Duodenal mucosa (tissue), 2 donors: ENCODE measurements around the gene PARM1.

ENCODE experiments used
- H3K27ac ChIP-seq: one replicate; pipeline ENCODE4 v1.7.0; 2013; ENCODE audit warnings: low read depth, low read length
- H3K27me3 ChIP-seq, 2 donors: one replicate each; pipeline ENCODE4 v1.7.0; 2013; ENCODE audit warnings: low read length in 2 of 2, control low read depth in 1 of 2; ENCODE audit not compliant: insufficient read depth in 2 of 2, control insufficient read depth in 1 of 2
- H3K36me3 ChIP-seq, 2 donors: one replicate each; pipeline ENCODE4 v1.7.0; 2013; ENCODE audit warnings: low read length in 2 of 2, control low read depth in 1 of 2; ENCODE audit not compliant: insufficient read depth in 2 of 2, control insufficient read depth in 1 of 2
- H3K4me1 ChIP-seq, 2 donors: one replicate each; pipeline ENCODE4 v1.7.0; 2013; ENCODE audit warnings: low read length in 2 of 2, control low read depth in 1 of 2; ENCODE audit not compliant: insufficient read depth in 2 of 2, control insufficient read depth in 1 of 2
- H3K4me3 ChIP-seq, 2 donors: one replicate each; pipeline ENCODE4 v1.7.0; 2013; ENCODE audit warnings: low read length in 2 of 2, low read depth in 1 of 2
- H3K9ac ChIP-seq, 2 donors: one replicate each; pipeline ENCODE4 v1.7.0; 2013; ENCODE audit warnings: low read length in 2 of 2, low read depth in 1 of 2
- H3K9me3 ChIP-seq, 2 donors: one replicate each; pipeline ENCODE4 v1.7.0; 2013; ENCODE audit warnings: low read length in 2 of 2, control low read depth in 1 of 2; ENCODE audit not compliant: control insufficient read depth in 1 of 2

The PARM1 gene

DNA sequence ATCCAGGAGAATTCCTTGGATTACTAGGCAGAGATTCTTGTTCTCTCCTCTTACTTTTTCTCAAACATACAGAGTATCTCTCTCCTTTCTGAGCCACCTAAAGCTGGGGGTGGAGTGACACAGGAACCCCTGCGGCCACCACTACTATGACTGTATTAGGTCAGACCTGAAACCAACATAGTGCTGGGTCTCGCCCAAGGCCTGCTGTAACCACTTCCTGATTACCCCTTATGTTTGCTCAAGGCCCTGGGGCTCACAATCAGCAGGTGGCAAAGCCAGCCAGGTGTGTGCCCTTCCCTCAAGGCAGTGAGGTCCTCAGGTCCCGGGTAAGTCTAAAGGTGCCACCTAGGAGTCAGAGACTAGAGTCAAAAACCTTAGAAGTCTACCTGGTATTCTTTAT lies 166.4 kb downstream of the PARM1 start:
- no peak overlapping the region for H3K9ac ChIP-seq
- no peak overlapping the region for H3K4me3 ChIP-seq
- H3K4me1 ChIP-seq = no peaks in the 10 kb centered on the region
- H3K9me3 ChIP-seq = peaks cover 0 to 3% of the 10 kb centered on the region in 2 donors
- H3K27ac ChIP-seq = no peak overlapping the region
- H3K27me3 ChIP-seq = no peaks in the 10 kb centered on the region
- no peaks in the 10 kb centered on the region for H3K36me3 ChIP-seq
